ENCODE measurements around the gene ETS1. TPM values are rescaled to one million over a fixed set of nuclear protein-coding genes. Genes with fewer than 3 reads are reported as not detected.

ETS1 gene
- total and polyA plus RNA-seq, 2 experiments from 2014 or later, result 1.7 to 10.2 TPM

DNA sequence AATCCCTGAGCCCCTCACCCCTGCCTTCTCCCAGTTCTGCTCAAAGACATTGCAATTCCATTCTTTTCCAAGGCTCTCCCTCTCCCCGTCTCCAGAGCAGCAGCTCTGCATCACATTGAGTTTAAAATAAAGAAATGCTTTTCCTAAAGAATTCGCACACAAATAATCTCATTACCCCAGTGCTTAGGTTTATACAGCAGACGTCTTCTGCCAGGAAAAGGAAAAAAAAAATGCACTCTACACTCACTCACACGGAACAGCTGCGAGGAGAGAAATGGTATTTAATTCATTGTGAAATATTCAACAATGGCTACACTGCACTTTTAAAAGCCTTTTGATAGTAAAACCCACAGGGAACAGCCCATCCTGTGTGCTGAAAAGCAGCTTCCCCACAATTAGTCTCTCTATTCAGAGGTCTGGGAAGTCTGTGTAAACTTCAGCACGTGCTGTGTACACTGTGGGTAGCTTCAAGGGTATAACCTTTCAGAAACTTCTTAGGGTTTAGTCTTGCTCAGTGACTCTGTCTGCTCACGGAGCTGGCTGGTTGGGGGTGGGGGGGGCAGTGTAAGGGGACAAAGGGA, 42.8 kb downstream of the ETS1 start:
- no peak overlapping the region for H3K4me3 ChIP-seq
- H3K4me1 ChIP-seq (ENCODE audit: low read depth), result peaks cover 12% of the 10 kb centered on the region
- H3K27me3 ChIP-seq, result peaks cover 69% of the 10 kb centered on the region
- TF ChIP-seq, protein P1, sequence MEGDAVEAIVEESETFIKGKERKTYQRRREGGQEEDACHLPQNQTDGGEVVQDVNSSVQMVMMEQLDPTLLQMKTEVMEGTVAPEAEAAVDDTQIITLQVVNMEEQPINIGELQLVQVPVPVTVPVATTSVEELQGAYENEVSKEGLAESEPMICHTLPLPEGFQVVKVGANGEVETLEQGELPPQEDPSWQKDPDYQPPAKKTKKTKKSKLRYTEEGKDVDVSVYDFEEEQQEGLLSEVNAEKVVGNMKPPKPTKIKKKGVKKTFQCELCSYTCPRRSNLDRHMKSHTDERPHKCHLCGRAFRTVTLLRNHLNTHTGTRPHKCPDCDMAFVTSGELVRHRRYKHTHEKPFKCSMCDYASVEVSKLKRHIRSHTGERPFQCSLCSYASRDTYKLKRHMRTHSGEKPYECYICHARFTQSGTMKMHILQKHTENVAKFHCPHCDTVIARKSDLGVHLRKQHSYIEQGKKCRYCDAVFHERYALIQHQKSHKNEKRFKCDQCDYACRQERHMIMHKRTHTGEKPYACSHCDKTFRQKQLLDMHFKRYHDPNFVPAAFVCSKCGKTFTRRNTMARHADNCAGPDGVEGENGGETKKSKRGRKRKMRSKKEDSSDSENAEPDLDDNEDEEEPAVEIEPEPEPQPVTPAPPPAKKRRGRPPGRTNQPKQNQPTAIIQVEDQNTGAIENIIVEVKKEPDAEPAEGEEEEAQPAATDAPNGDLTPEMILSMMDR (IDR thresholded peaks at IDR 0.05; ENCODE audit: low read depth, low read length), result no peak
- no peaks in the 10 kb centered on the region for H3K9me3 ChIP-seq (ENCODE audit: low read depth)
- H3K36me3 ChIP-seq, result no peaks in the 10 kb centered on the region
- H3K27ac ChIP-seq, result no peak overlapping the region
- peak in 1 of 2 donors; percentile 85 for DNase-seq (ENCODE audit: low read depth in 1 of 2, low spot score in 1 of 2)

DNA sequence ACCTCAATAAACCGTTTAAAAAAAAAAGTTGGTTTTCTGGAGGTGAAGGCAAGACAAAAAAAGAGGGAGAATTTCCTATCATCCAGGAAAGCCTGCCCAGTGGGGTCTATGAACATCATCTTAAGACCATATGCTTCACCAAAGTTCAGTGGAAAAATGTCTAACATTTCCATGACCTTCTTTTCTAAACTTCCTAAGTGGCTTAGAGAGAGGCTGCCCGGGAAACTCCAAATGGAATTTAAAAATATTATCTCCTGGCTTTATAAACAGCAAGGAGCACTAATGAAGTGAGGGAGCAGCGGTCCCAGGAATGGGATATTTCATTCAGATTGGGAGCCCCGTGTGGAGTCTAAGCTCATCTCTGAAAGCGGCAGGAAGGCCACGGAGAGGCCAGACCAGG, 46.9 kb downstream of the ETS1 start:
- Histone ChIP-seq H3K9me3 (ENCODE audit: low read depth) (no peaks in the 10 kb centered on the region), H3K27me3 (peaks cover 55% of the 10 kb centered on the region), H3K4me3 (no peak overlapping the region), H3K36me3 (no peaks in the 10 kb centered on the region), H3K27ac (no peak overlapping the region), H3K4me1 (ENCODE audit: low read depth) (no peaks in the 10 kb centered on the region)
- TF ChIP-seq, protein P1 (IDR thresholded peaks at IDR 0.05; ENCODE audit: low read depth, low read length), result no peak
- no peak for DNase-seq (ENCODE audit: low read depth in 1 of 2, low spot score in 1 of 2)

DNA sequence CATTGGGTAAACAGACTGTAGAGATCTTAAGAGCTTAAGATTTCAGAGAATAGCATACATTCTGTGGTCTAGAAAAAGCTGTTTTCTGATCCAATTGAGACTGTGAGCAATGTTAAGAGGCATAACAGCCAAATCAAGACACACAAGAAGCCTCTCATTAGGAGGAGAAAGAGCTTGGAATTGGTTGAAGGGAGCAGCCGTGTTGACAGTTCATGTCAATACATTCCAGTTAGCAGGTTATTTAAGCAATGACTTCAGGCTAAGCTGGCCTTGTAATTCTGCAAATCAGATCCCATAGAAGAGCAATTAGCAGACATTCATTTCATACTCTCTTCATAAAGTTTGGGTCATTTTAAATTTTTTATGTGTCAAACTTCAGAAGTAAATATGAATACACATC, 50.9 kb downstream of the ETS1 start:
- TF ChIP-seq, protein P1 (IDR thresholded peaks at IDR 0.05; ENCODE audit: low read depth, low read length), result no peak
- H3K27me3 ChIP-seq, result peaks cover 47% of the 10 kb centered on the region
- H3K4me1 ChIP-seq (ENCODE audit: low read depth), result no peaks in the 10 kb centered on the region
- H3K9me3 ChIP-seq (ENCODE audit: low read depth), result no peaks in the 10 kb centered on the region
- H3K36me3 ChIP-seq, result no peaks in the 10 kb centered on the region
- DNase-seq (ENCODE audit: low read depth in 1 of 2, low spot score in 1 of 2), result no peak
- H3K27ac ChIP-seq, result no peak overlapping the region
- H3K4me3 ChIP-seq, result no peak overlapping the region

DNA sequence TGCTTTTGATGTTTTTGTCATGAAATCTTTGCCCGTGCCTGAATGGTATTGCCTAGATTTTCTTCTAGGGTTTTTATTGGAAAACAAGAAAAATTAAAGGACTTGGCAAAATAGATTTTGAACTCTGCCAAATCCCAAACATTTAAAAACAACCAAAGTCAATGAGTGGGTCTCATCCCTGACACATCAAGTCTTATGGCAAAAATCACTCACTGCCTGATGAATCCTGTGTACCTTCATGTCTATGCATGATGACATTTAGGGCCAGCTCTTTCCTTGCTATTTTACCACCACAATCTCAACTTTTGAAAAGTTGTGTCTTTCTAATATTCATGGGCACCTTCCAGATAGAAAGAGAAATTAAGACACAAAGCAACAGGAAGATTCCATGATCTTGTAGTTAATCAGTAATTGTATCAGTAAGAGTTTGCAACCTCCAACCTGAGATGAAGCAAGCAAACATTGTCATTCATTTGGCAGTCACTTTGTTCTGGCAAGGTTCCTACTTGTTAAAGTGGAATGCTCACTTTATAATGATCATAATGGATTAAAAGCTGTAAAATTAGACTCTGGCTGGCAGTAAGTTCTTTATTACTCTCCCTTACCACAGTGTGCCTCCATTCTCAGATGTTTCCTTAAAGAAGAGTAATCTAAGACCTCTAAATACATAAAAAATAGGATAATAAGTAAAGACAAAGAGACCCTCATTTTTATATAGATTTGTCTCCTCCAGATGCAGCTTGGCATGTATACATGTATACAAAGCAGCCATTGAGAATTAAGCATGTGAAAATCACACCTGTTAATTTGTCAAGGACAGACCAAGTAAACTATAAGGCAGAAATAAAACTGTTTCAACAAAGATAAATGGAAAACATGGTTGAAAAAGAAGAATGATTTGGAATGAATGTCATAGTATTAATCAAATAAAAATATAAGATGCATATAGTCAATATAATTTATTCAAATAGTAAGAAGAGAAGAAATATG, 51.6 kb downstream of the ETS1 start:
- H3K27me3 ChIP-seq, result peaks cover 52% of the 10 kb centered on the region
- TF ChIP-seq, protein P1 (IDR thresholded peaks at IDR 0.05; ENCODE audit: low read depth, low read length), result no peak
- H3K4me3 ChIP-seq, result no peak overlapping the region
- DNase-seq (ENCODE audit: low read depth in 1 of 2, low spot score in 1 of 2), result no peak
- no peaks in the 10 kb centered on the region for H3K36me3 ChIP-seq
- no peaks in the 10 kb centered on the region for H3K9me3 ChIP-seq (ENCODE audit: low read depth)
- H3K4me1 ChIP-seq (ENCODE audit: low read depth), result no peaks in the 10 kb centered on the region
- H3K27ac ChIP-seq, result no peak overlapping the region

DNA sequence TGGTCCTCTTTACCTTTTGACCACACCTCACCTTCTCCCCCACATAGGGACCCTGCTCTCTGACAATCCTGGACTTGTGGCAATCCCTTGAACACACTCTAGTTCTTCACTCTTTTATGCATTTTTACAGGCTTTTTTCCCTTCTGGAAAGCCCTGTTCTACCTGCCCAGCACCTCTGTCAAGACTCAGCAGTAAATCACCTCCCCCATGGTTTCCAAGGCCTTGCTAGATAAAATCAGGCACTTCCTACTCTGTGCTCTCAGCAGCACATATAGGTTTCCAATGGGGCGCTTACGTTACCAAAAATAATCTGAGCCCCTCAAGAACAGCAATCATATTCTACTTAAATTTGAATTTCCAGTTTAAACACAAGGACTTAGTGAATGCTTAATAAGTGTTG, 53.9 kb downstream of the ETS1 start:
- peaks cover 70% of the 10 kb centered on the region for H3K27me3 ChIP-seq
- no peaks in the 10 kb centered on the region for H3K9me3 ChIP-seq (ENCODE audit: low read depth)
- no peak for DNase-seq (ENCODE audit: low read depth in 1 of 2, low spot score in 1 of 2)
- no peaks in the 10 kb centered on the region for H3K4me1 ChIP-seq (ENCODE audit: low read depth)
- no peak overlapping the region for H3K27ac ChIP-seq
- TF ChIP-seq, protein P1 (IDR thresholded peaks at IDR 0.05; ENCODE audit: low read depth, low read length), result no peak
- H3K36me3 ChIP-seq, result no peaks in the 10 kb centered on the region
- H3K4me3 ChIP-seq, result no peak overlapping the region
